T1000 (cell line): ENCODE data around the gene SFMBT2.
"Not testable (repeated sequence)": the region's sequence is repeated elsewhere in the genome, so short reads cannot be mapped to it uniquely, and the experiment has no call there.

ENCODE experiments used
- DNase-seq: peaks from one replicate; lab custom pipeline; 2025; ENCODE audit warnings: mixed read lengths; lab: John Stamatoyannopoulos, UW

SFMBT2 gene

GRCh38 chr10:7320072-7320471 lies 90.8 kb downstream of the SFMBT2 start:
- no peak for DNase-seq

DNA sequence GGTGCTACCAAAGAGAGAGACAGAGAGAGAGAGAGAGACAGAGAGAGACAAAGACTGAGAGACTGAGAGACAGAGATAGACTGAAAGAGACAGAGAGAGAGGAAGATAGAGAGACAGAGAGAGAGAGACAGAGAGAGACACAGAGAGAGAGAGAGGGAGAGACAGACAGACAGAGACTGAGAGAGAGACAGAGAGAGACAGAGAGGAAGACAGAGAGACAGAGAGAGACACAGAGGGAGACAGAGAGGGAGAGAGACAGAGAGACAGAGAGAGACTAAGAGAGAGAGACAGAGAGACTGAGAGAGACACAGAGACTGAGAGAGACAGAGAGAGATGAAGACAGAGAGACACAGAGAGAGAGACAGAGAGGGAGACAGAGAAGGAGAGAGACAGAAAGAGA lies 91.2 kb downstream of the SFMBT2 start:
- no peak for DNase-seq

- DNase-seq = no peak
These were observed 92.0 kb downstream of the SFMBT2 start for GRCh38 chr10:7318836-7319235.

GRCh38 chr10:7317786-7318446 lies 92.9 kb downstream of the SFMBT2 start:
- DNase-seq = no peak

DNA sequence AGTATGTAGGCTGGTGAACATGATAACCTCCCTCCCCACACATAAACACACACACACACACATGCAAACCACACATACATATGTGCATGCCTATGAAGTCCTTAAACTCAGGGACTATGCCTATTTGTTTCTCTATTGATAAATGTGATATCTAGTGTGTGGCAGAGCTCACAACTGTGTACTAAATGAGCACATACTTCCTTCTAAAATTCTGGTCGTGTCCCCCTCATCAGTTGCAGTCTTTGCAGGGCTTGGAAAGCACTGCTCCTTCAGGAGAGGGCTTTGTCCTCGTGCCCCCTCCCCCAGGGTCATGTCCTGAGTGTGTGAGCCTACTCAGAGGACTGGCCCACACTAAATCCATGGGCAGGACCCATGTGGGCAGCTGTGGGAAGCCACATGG lies 94.0 kb downstream of the SFMBT2 start:
- DNase-seq = no peak

GRCh38 chr10:7315906-7316305 lies 94.9 kb downstream of the SFMBT2 start:
- no peak for DNase-seq

GRCh38 chr10:7314170-7314569 lies 96.7 kb downstream of the SFMBT2 start:
- no peak for DNase-seq

GRCh38 chr10:7312488-7312857 lies 98.4 kb downstream of the SFMBT2 start:
- no peak for DNase-seq

DNA sequence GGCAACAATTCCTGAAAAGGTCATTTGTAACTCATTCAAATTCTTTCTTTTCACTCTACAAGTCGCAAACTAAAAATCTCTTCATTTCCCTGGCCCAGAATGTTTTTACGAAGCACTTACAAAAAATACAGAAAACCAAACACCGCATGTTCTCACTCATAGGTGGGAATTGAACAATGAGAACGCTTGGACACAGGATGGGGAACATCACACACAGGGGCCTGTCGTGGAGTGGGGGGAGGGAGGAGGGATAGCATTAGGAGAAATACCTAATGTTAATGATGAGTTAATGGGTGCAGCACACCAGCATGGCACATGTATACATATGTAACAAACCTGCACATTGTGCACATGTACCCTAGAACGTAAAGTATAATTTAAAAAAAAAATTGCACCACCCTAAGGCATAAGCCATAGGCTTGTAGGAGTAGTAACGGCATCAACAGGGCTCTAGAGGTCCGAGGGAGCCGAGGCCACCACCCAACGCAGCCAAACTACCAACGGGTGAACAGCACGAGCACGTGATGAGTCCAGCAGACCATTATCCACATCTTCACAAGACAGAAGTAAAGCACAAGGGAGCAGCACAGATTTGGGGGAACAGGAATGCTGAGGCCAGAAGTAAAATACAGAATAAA lies 98.9 kb downstream of the SFMBT2 start:
- not testable (repeated sequence) for DNase-seq

DNA sequence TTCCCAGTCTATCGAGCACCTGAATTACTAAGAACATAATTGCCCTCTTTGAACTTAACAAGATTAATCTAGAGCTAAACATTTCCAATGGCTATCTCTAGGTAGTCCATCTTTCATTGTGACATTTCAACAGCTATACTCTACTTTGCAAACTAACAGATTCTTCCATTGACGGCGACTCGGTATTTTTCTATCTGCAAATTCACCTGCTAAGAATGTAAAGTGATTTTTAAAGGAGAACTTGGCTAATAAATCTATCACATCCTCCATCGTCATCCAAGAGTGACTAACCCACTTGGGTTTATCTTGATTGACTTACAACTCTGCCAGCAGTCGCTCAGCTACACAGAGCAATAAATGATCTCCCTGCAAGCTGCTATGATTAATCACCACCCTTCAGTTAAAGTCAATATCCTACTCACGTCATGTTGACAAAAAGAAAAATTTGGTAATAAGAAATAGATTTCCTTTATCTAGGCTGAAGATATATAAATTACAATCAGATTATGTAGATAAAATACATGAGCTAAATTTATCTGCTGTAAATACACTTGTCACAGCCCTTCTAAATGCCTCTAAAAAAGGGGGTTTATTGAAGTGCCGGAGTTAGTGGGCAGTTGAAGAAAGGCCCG lies 99.5 kb downstream of the SFMBT2 start:
- no peak for DNase-seq

DNA sequence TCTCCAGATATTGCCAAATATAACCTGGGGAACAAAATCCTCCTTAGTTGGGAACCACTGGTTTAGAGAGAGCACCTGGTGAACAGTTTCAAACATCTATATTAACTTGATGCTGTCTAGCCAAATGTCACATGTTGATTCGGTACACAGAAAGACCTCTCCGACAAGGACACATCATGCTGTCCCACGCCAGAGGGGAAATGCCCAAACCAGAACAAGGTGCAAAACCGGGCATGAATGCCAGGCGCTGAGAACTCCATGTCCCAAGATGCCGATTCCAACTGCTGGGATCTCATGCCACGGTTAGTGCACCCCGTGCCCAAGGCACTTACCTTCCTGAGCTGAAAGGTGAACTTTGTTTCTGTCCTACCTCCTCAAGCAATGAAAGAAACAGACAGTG lies 100.8 kb downstream of the SFMBT2 start:
- DNase-seq = no peak

DNA sequence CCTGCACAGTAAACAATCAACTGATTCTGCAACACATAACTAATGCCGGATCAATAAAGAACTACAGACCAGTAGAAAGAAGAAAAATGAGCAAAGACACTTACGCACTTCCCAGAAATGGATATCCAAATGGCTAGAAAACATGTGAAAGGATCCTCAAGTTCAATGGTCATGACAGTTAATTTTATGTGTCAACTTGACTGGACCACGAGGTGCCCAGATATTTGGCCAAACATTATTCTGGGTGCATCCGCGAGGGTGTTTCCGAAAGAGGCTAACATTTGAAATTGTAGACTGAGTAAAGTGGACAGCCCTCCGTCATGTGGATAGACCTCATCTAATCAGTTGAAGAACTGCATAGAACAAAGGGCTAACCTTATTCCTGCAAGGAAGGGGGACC lies 102.0 kb downstream of the SFMBT2 start:
- DNase-seq = no peak

- no peak for DNase-seq
These were observed 104.2 kb downstream of the SFMBT2 start for GRCh38 chr10:7306616-7307015.

GRCh38 chr10:7306147-7306546 lies 104.7 kb downstream of the SFMBT2 start:
- no peak for DNase-seq

DNA sequence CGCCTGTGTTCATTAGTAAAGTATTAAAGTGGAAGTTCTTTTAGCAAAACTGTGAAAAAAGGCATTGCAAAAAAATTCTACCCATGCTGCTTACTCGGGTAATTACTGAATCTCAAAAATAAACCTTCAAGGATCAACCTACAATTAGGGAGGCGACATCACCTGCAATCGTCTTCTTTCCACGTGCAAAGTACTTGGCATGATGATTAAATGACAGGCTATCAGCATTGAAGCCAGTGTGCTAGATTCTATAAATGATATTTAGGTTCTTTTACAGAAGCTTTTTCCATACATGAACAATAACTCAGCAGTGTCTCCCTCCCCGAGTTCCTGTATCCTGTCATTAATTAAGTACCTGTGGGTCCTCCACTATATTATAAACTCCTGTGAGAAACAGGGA lies 105.8 kb downstream of the SFMBT2 start:
- no peak for DNase-seq

GRCh38 chr10:7304110-7304509 lies 106.7 kb downstream of the SFMBT2 start:
- no peak for DNase-seq

DNA sequence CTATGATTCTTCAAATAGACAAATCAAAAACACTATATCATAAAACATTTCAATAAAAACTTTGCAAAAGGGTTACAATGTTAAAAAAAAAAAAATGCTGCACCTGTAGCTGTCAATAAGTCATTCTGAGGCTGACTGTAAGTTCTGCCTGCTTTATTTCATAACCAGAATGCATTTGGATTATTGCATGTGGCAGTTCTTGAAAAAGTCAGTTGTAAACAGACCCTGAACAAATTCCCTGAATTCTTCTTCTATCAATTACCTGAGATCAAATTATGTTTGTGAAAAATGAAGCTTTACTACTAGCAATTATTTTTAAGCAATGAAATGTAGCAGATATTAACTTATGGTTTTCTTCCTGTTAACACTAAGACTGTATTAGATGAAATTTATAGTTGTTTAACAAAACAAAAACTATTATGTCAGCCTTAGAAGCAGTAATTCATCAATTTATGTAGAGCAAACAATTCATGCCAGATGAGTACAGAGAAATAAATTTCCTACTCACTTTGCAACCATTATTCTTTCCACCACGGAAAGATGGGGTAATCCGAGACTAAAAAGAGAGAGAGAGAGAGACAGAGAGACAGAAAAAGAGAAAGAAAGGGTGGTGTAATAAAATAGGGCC lies 107.8 kb downstream of the SFMBT2 start:
- DNase-seq = no peak

DNA sequence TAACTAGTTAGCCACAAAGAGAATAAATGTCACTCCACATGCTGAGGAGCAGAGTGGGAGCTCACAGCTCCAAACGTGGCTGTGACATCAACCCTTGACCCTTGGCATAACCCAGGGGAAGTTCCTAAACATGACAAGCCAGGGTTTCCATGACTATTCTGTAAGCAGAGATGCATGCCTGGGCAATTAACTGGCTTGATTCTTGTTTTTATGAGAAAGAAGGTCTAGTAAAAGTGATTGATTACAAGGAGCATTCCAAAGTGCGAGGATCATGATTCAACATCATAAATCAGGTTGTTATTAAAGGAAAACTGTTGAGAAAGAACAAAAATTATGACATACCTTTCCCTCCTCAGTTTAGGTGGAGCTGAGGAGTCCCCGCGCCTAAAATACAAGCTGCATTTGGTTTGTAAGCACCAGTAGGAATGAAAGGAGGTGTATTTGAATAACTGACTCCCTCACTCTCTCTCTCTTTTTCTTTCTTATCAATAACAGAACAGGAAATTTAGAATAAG lies 108.4 kb downstream of the SFMBT2 start:
- peak; percentile 25 for DNase-seq

GRCh38 chr10:7301006-7301778 lies 109.6 kb downstream of the SFMBT2 start:
- no peak for DNase-seq

- DNase-seq = no peak
These were observed 110.4 kb downstream of the SFMBT2 start for GRCh38 chr10:7300384-7300971.

DNA sequence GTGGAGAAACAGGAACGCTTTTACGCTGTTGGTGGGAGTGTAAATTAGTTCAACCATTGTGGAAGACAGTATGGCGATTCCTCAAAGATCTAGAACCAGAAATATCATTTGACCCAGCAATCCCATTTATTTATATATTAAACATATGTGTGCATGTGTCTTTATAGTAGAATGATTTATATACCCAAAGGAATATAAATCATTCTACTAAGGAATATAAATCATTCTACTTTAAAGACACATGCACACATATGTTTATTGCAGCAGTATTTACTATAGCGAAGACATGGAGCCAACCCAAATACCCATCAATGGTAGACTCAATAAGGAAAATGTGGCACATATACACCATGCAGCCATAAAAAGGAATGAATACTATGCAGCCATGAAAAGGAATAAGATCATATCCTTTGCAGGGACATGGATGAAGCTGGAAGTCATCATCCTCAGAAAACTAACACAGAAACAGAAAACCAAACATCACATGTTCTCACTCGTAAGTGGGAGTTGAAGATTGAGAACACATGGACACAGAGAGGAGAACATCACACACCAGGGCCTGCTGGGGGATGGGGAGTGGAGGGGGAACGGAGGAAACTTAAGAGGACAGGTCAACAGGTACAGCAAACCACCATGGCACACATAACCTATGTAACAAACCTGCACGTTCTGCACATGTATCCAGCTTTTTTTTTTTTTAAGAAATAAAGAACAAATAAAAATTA lies 111.1 kb downstream of the SFMBT2 start:
- not testable (repeated sequence) for DNase-seq
